ENCODE data around the gene MRPS14. TPM values are rescaled to one million over a fixed set of nuclear protein-coding genes. Genes with fewer than 3 reads are reported as not detected.

MRPS14 gene
- polyA plus RNA-seq, 1 of the 3 experiments (the other 2 are of a cell fraction), result 18.2 TPM

GRCh38 chr1:175023043-175023921, at the start of gene MRPS14 (continued):
- TF ChIP-seq, protein P1, sequence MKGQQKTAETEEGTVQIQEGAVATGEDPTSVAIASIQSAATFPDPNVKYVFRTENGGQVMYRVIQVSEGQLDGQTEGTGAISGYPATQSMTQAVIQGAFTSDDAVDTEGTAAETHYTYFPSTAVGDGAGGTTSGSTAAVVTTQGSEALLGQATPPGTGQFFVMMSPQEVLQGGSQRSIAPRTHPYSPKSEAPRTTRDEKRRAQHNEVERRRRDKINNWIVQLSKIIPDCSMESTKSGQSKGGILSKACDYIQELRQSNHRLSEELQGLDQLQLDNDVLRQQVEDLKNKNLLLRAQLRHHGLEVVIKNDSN (IDR thresholded peaks at IDR 0.05; ENCODE audit: borderline replicate concordance, low read depth), result no peak; the same call in 1 of the 2 replicates
- no peak for TF ChIP-seq RXRA (IDR thresholded peaks at IDR 0.05; ENCODE audit: borderline replicate concordance, low read depth)
- no peak for TF ChIP-seq FOSL2 (IDR thresholded peaks at IDR 0.05; ENCODE audit: borderline replicate concordance, low read depth)
- no peak for TF ChIP-seq GATA2 (CRISPR knock-in tag; IDR thresholded peaks at IDR 0.05)
- 0 out of 2 replicates have a peak, but pooled peaks have one; percentile 93 for TF ChIP-seq SIN3A (IDR thresholded peaks at IDR 0.05; ENCODE audit: borderline replicate concordance, low read depth, low read length)
- TF ChIP-seq FOXM1 (IDR thresholded peaks at IDR 0.05; ENCODE audit: low read depth), result no peak
- no peak for TF ChIP-seq NFIC (IDR thresholded peaks at IDR 0.05; ENCODE audit: borderline replicate concordance)
- TF ChIP-seq RCOR1 (IDR thresholded peaks at IDR 0.05; ENCODE audit: low read length), result peak; percentile 29; the same call in 1 of the 2 replicates
- peak in 1 of 2 experiments; percentile 22; a peak in 1 of 4 replicates for TF ChIP-seq EP300 (IDR thresholded peaks at IDR 0.05; ENCODE audit: borderline replicate concordance in 1 of 2, low read depth in 1 of 2, low read length in 1 of 2)
- TF ChIP-seq, protein P2, sequence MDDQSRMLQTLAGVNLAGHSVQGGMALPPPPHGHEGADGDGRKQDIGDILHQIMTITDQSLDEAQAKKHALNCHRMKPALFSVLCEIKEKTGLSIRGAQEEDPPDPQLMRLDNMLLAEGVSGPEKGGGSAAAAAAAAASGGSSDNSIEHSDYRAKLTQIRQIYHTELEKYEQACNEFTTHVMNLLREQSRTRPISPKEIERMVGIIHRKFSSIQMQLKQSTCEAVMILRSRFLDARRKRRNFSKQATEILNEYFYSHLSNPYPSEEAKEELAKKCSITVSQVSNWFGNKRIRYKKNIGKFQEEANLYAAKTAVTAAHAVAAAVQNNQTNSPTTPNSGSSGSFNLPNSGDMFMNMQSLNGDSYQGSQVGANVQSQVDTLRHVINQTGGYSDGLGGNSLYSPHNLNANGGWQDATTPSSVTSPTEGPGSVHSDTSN (IDR thresholded peaks at IDR 0.05), result 0 out of 2 replicates have a peak, but pooled peaks have one; percentile 35
- TF ChIP-seq USF2 (IDR thresholded peaks at IDR 0.05; ENCODE audit: borderline replicate concordance, low read depth, low read length), result no peak

DNA sequence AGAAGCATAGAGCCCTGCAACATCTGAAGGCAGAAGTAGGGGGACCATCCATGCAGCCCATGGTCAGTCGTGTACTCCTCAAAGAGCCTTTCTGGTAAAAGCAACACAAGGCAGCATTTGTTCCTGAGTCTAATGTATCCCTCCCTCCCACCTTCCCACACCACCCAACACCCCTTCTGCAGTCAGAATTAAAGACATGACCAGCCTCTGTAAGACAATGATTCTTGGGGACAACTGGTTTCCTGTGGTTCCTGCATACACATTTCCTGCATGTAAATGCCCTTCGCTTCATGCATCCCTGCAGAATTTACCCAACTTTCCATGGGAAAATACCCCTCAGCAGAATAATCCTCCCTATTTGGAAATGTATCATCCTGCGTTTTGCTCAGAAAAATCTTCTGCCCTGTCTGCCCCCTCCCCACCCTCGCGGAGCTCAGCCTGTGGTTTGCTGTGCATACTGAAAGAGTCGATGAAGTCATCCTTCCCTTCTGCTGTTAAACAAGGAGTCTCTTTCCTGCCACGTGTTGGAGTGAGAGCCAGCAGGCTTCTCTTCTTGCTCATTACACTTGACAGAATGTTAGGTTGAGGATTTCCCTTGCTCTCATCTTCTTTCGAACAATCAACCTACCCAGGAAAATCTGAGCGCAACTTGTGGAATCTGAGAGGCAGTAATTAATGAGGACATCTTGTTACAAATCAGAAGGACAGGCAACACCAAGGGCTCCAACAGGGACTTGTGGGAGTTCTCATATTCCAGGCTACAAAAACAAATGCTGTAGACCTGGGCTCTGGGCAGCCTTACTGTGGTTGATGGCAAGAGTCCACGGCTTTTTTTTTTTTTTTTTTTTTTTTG, 49.1 kb upstream of the MRPS14 start:
- CTCF ChIA-PET, result interaction anchor here (0.6 to 0.7 kb wide), 2 partner anchors 53 to 275 kb away, joined by 3 read pairs; no protein-coding TSS in a partner anchor
- Histone ChIP-seq H2AFZ (ENCODE audit: low read depth) (no peak overlapping the region), H3K4me2 (peak overlapping the region; percentile 42; the same call in 1 of the 2 replicates), H3F3A (replicated peaks; ENCODE audit: insufficient read depth) (no peaks in the 10 kb centered on the region), H3K79me2 (ENCODE audit: insufficient read depth) (no peaks in the 10 kb centered on the region), H3K27me3 (ENCODE audit: insufficient read depth) (no peaks in the 10 kb centered on the region), H3K27ac (ENCODE audit: low read depth in 2 of 2, low read length in 1 of 2) (peak overlapping the region in 1 of 2 experiments; percentile 15; a peak in 1 of 4 replicates), H3K9me3 (no peaks in the 10 kb centered on the region), H4K20me1 (ENCODE audit: insufficient read depth) (no peaks in the 10 kb centered on the region), H3K4me1 (ENCODE audit: control insufficient read depth in 1 of 2, insufficient read depth in 2 of 2, low read depth in 1 of 2, low read length in 1 of 2) (peaks cover 0 to 7% of the 10 kb centered on the region in 2 experiments; a peak in 1 of 4 replicates), H3K9me2 (no peaks in the 10 kb centered on the region), H3K9ac (no peak overlapping the region), H3K36me3 (replicated peaks in 1 of 2; ENCODE audit: control insufficient read depth in 1 of 2, insufficient read depth in 2 of 2, low read length in 1 of 2) (no peaks in the 10 kb centered on the region), H3K4me3 (ENCODE audit: low read depth in 2 of 2, low read length in 1 of 2) (no peak overlapping the region)
- TF ChIP-seq, protein P3, sequence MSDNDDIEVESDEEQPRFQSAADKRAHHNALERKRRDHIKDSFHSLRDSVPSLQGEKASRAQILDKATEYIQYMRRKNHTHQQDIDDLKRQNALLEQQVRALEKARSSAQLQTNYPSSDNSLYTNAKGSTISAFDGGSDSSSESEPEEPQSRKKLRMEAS (IDR thresholded peaks at IDR 0.05; ENCODE audit: low read depth), result peak; percentile 91
- TF ChIP-seq, protein P1 (IDR thresholded peaks at IDR 0.05; ENCODE audit: borderline replicate concordance, low read depth), result peak; percentile 56; the same call in 1 of the 2 replicates
- TF ChIP-seq GATA2 (CRISPR knock-in tag; IDR thresholded peaks at IDR 0.05), result no peak
- 40% methylated on average over 10 of the region's 10 CpGs for WGBS (ENCODE audit: low lambda C conversion rate)
- POLR2A ChIA-PET, result no interaction called here
- DNase-seq, result no peak
